Measurements from ENCODE around the gene DAB1.

GRCh38 chr1:57276918-57277317 is 146.9 kb downstream of the DAB1 start:
- no peak for TF ChIP-seq EZH2 (IDR thresholded peaks at IDR 0.05; ENCODE audit: borderline replicate concordance, insufficient read depth, low read length, poor library complexity, severe bottlenecking)
- TF ChIP-seq POLR2AphosphoS5 (IDR thresholded peaks at IDR 0.05), result no peak
- no peak for TF ChIP-seq CTCF (IDR thresholded peaks at IDR 0.05; ENCODE audit: poor library complexity, severe bottlenecking)
- no peak for TF ChIP-seq MXI1 (conservative IDR thresholded peaks at IDR 0.05; ENCODE audit: poor library complexity, severe bottlenecking)
- no peak for TF ChIP-seq TAF1 (IDR thresholded peaks at IDR 0.05; ENCODE audit: low read depth)

Measured in neural cell (in vitro differentiated cells).